Measurements from ENCODE around the gene GPR31.

GRCh38 chr6:167151648-167152047 lies 6.1 kb downstream of the GPR31 start:
- TF ChIP-seq YY1 (IDR thresholded peaks at IDR 0.05; ENCODE audit: insufficient read depth, insufficient read length) (no peak), ZNF274 (IDR thresholded peaks at IDR 0.05; ENCODE audit: low read depth, low read length) (no peak), SUZ12 (IDR thresholded peaks at IDR 0.05; ENCODE audit: extremely low read depth, insufficient read depth, insufficient read length) (no peak)
